ENCODE results near the gene PLCH1.
"Not testable (repeated sequence)": the region's sequence is repeated elsewhere in the genome, so short reads cannot be mapped to it uniquely, and the experiment has no call there.

The PLCH1 gene

GRCh38 chr3:155640098-155640497 lies 104.8 kb downstream of the PLCH1 start:
- TF ChIP-seq, protein P1, sequence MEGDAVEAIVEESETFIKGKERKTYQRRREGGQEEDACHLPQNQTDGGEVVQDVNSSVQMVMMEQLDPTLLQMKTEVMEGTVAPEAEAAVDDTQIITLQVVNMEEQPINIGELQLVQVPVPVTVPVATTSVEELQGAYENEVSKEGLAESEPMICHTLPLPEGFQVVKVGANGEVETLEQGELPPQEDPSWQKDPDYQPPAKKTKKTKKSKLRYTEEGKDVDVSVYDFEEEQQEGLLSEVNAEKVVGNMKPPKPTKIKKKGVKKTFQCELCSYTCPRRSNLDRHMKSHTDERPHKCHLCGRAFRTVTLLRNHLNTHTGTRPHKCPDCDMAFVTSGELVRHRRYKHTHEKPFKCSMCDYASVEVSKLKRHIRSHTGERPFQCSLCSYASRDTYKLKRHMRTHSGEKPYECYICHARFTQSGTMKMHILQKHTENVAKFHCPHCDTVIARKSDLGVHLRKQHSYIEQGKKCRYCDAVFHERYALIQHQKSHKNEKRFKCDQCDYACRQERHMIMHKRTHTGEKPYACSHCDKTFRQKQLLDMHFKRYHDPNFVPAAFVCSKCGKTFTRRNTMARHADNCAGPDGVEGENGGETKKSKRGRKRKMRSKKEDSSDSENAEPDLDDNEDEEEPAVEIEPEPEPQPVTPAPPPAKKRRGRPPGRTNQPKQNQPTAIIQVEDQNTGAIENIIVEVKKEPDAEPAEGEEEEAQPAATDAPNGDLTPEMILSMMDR (IDR thresholded peaks at IDR 0.05; ENCODE audit: low read depth, low read length, poor library complexity, severe bottlenecking), result no peak
- TF ChIP-seq EZH2phosphoT487 (IDR thresholded peaks at IDR 0.05; ENCODE audit: borderline replicate concordance, low read length), result no peak
- H3F3A ChIP-seq (ENCODE audit: control insufficient read depth, insufficient read depth), result no peaks in the 10 kb centered on the region
- no peaks in the 10 kb centered on the region for H4K20me1 ChIP-seq (ENCODE audit: control insufficient read depth, insufficient read depth, low read depth, low read length)
- no peaks in the 10 kb centered on the region; the same call in 1 of the 2 replicates for H3K9me2 ChIP-seq (replicated peaks; ENCODE audit: control insufficient read depth, low read length)
- no peak overlapping the region for H3K4me3 ChIP-seq (ENCODE audit: low read length)
- H3K9me3 ChIP-seq (ENCODE audit: control insufficient read depth, insufficient read depth, low read length), result no peaks in the 10 kb centered on the region
- no peaks in the 10 kb centered on the region for H3K4me1 ChIP-seq (ENCODE audit: control insufficient read depth, low read length)
- H3K36me3 ChIP-seq (ENCODE audit: control insufficient read depth, low read length), result no peaks in the 10 kb centered on the region
- no peak overlapping the region for H3K27ac ChIP-seq (ENCODE audit: low read depth, low read length)
- no peak overlapping the region for H3K4me2 ChIP-seq (ENCODE audit: low read length)
- H3K27me3 ChIP-seq (ENCODE audit: control insufficient read depth, low read length), result no peaks in the 10 kb centered on the region
- no peaks in the 10 kb centered on the region for H3K79me2 ChIP-seq (ENCODE audit: control insufficient read depth, low read length)

DNA sequence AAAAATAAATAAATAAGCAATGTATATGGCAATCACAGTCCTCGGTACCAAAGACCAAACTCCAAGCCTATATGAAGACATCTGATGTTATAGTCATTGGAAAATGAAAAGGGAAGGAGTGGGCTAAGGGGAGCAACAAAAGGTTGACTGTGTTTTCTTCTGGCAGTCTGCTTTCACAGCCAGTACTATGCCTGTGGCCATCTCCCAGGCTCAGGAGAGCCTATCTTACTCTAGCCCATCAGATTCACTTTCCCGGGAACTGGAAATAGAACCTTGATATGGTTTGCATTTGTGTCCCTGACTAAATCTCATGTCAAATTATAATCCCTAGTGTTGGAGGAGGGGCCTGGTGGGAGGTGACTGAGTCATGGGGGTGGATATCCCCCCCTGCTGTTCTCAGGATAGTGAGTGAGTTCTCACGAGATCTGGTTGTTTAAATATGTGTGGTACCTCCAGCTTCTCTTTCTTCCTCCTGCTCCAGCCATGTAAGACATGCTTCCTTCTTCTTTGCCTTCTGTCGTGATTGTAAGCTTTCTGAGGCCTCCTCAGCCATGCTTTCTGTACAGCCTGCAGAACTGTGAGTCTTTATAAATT lies 105.3 kb downstream of the PLCH1 start:
- Histone ChIP-seq H3K27ac (ENCODE audit: low read depth, low read length) (no peak overlapping the region), H3K9me2 (replicated peaks; ENCODE audit: control insufficient read depth, low read length) (no peaks in the 10 kb centered on the region; the same call in 1 of the 2 replicates), H3K4me2 (ENCODE audit: low read length) (no peak overlapping the region)

GRCh38 chr3:155638461-155638860 lies 106.4 kb downstream of the PLCH1 start:
- H3K9me2 ChIP-seq (replicated peaks; ENCODE audit: control insufficient read depth, low read length); H3K9me3 ChIP-seq (ENCODE audit: control insufficient read depth, insufficient read depth, low read length); H3K27me3 ChIP-seq (ENCODE audit: control insufficient read depth, low read length); H3K4me1 ChIP-seq (ENCODE audit: control insufficient read depth, low read length); H4K20me1 ChIP-seq (ENCODE audit: control insufficient read depth, insufficient read depth, low read depth, low read length); H3K4me2 ChIP-seq (ENCODE audit: low read length); H3K36me3 ChIP-seq (ENCODE audit: control insufficient read depth, low read length); H3K27ac ChIP-seq (ENCODE audit: low read depth, low read length); H3K79me2 ChIP-seq (ENCODE audit: control insufficient read depth, low read length); H3F3A ChIP-seq (ENCODE audit: control insufficient read depth, insufficient read depth); H3K4me3 ChIP-seq (ENCODE audit: low read length): not testable (repeated sequence)

More for the DNA sequence above, 105.3 kb downstream of the PLCH1 start:
- H3K27me3 ChIP-seq (ENCODE audit: control insufficient read depth, low read length), result no peaks in the 10 kb centered on the region
- H3K4me1 ChIP-seq (ENCODE audit: control insufficient read depth, low read length), result no peaks in the 10 kb centered on the region
- H3K79me2 ChIP-seq (ENCODE audit: control insufficient read depth, low read length), result no peaks in the 10 kb centered on the region
- H3K9me3 ChIP-seq (ENCODE audit: control insufficient read depth, insufficient read depth, low read length), result no peaks in the 10 kb centered on the region
- H3F3A ChIP-seq (ENCODE audit: control insufficient read depth, insufficient read depth), result no peaks in the 10 kb centered on the region
- TF ChIP-seq, protein P1 (IDR thresholded peaks at IDR 0.05; ENCODE audit: low read depth, low read length, poor library complexity, severe bottlenecking), result no peak
- TF ChIP-seq EZH2phosphoT487 (IDR thresholded peaks at IDR 0.05; ENCODE audit: borderline replicate concordance, low read length), result no peak
- H3K4me3 ChIP-seq (ENCODE audit: low read length), result no peak overlapping the region
- H3K36me3 ChIP-seq (ENCODE audit: control insufficient read depth, low read length), result no peaks in the 10 kb centered on the region
- H4K20me1 ChIP-seq (ENCODE audit: control insufficient read depth, insufficient read depth, low read depth, low read length), result no peaks in the 10 kb centered on the region

DNA sequence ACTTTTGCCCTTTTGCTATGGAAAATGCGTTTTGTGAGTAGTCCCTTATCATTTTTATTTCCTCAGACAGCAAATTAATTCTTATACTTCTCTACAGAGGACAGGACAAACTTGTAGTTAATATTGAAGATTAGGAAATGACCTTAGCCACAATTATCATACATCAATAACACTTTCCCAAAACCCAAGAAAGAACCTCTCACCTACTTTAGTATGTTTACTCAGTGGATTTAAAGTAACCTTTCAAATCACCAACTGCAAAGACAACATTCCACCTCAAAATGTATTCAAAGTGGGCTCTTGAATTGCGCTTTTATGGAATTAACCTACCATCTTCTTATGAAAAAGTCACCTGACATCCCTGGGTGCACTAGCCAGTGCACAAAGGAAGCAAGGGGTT lies 107.3 kb downstream of the PLCH1 start:
- no peak overlapping the region for H3K4me2 ChIP-seq (ENCODE audit: low read length)
- no peaks in the 10 kb centered on the region for H3K9me3 ChIP-seq (ENCODE audit: control insufficient read depth, insufficient read depth, low read length)
- no peaks in the 10 kb centered on the region for H3K27me3 ChIP-seq (ENCODE audit: control insufficient read depth, low read length)
- H4K20me1 ChIP-seq (ENCODE audit: control insufficient read depth, insufficient read depth, low read depth, low read length), result no peaks in the 10 kb centered on the region
- no peaks in the 10 kb centered on the region for H3F3A ChIP-seq (ENCODE audit: control insufficient read depth, insufficient read depth)
- H3K4me3 ChIP-seq (ENCODE audit: low read length), result no peak overlapping the region
- no peaks in the 10 kb centered on the region for H3K4me1 ChIP-seq (ENCODE audit: control insufficient read depth, low read length)
- H3K9me2 ChIP-seq (replicated peaks; ENCODE audit: control insufficient read depth, low read length), result no peaks in the 10 kb centered on the region; the same call in 1 of the 2 replicates
- TF ChIP-seq EZH2phosphoT487 (IDR thresholded peaks at IDR 0.05; ENCODE audit: borderline replicate concordance, low read length), result no peak
- TF ChIP-seq, protein P1 (IDR thresholded peaks at IDR 0.05; ENCODE audit: low read depth, low read length, poor library complexity, severe bottlenecking), result no peak
- no peak overlapping the region for H3K27ac ChIP-seq (ENCODE audit: low read depth, low read length)
- no peaks in the 10 kb centered on the region for H3K79me2 ChIP-seq (ENCODE audit: control insufficient read depth, low read length)
- H3K36me3 ChIP-seq (ENCODE audit: control insufficient read depth, low read length), result no peaks in the 10 kb centered on the region
